Fibroblast of lung (primary cell): Measurements from ENCODE around the gene OR10H5. TPM values are rescaled to one million over a fixed set of nuclear protein-coding genes. Genes with fewer than 3 reads are reported as not detected.

Experiments used
- DNase-seq, 2 donors: peaks; one replicate each; pipeline versions ENCODE4 v3.0.0 to v3.0.0-alpha.2; 2010; ENCODE audit warnings: low read depth in 2 of 2
- H2AFZ ChIP-seq: 2 replicates; pipeline ENCODE4 v1.5.1; 2012; ENCODE audit warnings: low read length, control low read depth, inconsistent platforms
- H3K27ac ChIP-seq: 2 replicates; pipeline ENCODE4 v1.5.1; 2011; ENCODE audit warnings: low read length, control low read depth; ENCODE audit not compliant: insufficient read depth
- H3K27me3 ChIP-seq: 2 replicates; pipeline ENCODE4 v1.5.1; 2011; ENCODE audit warnings: mild to moderate bottlenecking, low read length; ENCODE audit not compliant: control insufficient read depth, insufficient read depth
- H3K36me3 ChIP-seq: 2 replicates; pipeline ENCODE4 v1.5.1; 2011; ENCODE audit warnings: low read length; ENCODE audit not compliant: control insufficient read depth, insufficient read depth
- H3K4me1 ChIP-seq: 2 replicates; pipeline ENCODE4 v1.5.1; 2011; ENCODE audit warnings: low read length; ENCODE audit not compliant: control insufficient read depth, insufficient read depth; ENCODE audit errors: extremely low read depth
- H3K4me2 ChIP-seq: 2 replicates; pipeline ENCODE4 v1.5.1; 2011; ENCODE audit warnings: low read length, control low read depth; ENCODE audit not compliant: insufficient read depth; ENCODE audit errors: extremely low read depth
- H3K4me3 ChIP-seq, 4 experiments: fragments of 200-600 bp in 1 of 4; sonication (generic) in 1 of 4; replicated peaks in 1 of 4; 2 replicates each; pipeline ENCODE4 v1.5.1; 2011 to 2016; ENCODE audit warnings: low read length in 4 of 4, low read depth in 3 of 4, mild to moderate bottlenecking in 3 of 4, control low read depth in 2 of 4, inconsistent platforms in 1 of 4, mixed read lengths in 1 of 4; ENCODE audit not compliant: insufficient read depth in 1 of 4; ENCODE audit errors: control extremely low read depth in 1 of 4
- H3K79me2 ChIP-seq: 2 replicates; pipeline ENCODE4 v1.5.1; 2012; ENCODE audit warnings: mild to moderate bottlenecking, low read length, inconsistent platforms; ENCODE audit not compliant: control insufficient read depth, insufficient read depth
- H3K9ac ChIP-seq: 2 replicates; pipeline ENCODE4 v1.5.1; 2011; ENCODE audit warnings: mild to moderate bottlenecking, low read length, control low read depth; ENCODE audit not compliant: insufficient read depth
- H3K9me3 ChIP-seq: 2 replicates; pipeline ENCODE4 v1.5.1; 2012; ENCODE audit warnings: low read depth, low read length; ENCODE audit not compliant: control insufficient read depth, insufficient read depth
- H4K20me1 ChIP-seq: 2 replicates; pipeline ENCODE4 v1.5.1; 2011; ENCODE audit warnings: low read length; ENCODE audit not compliant: control insufficient read depth, insufficient read depth; ENCODE audit errors: extremely low read depth
- EZH2 ChIP-seq: IDR thresholded peaks from 2 replicates; pipeline ENCODE4 v1.5.1; 2012; ENCODE audit warnings: low read length, control low read depth, mild to moderate bottlenecking; ENCODE audit errors: missing control alignments
- polyA plus RNA-seq, 2 donors: library from polyadenylated mRNA; depleted of rRNA in 1 of 2; stranded (reverse) in 1 of 2; unstranded in 1 of 2; fragments of >200 nt; gene quantifications; 2 replicates each; pipeline ENCODE4 v1.2.1, GENCODE V29; 2011 to 2012; ENCODE audit warnings: missing spikeins in 1 of 2
- total RNA-seq: library from RNA; depleted of rRNA; stranded (reverse); fragments of >200 nt; gene quantifications from 2 replicates; pipeline ENCODE4 v1.2.1, GENCODE V29; 2014
- TF ChIP-seq, protein P1 (sequence below), 2 donors: IDR thresholded peaks in 1 of 2; conservative IDR thresholded peaks in 1 of 2; 1 replicate in 1 of 2; 2 replicates in 1 of 2; pipeline ENCODE4 v1.5.1; 2011 to 2012; ENCODE audit warnings: low read length in 2 of 2, control low read depth in 1 of 2, inconsistent platforms in 1 of 2, low read depth in 1 of 2, mild to moderate bottlenecking in 1 of 2

Gene OR10H5
- total and polyA plus RNA-seq, 2 donors (not counting 1 experiment from before 2014, with no cell fraction given): not detected

DNA sequence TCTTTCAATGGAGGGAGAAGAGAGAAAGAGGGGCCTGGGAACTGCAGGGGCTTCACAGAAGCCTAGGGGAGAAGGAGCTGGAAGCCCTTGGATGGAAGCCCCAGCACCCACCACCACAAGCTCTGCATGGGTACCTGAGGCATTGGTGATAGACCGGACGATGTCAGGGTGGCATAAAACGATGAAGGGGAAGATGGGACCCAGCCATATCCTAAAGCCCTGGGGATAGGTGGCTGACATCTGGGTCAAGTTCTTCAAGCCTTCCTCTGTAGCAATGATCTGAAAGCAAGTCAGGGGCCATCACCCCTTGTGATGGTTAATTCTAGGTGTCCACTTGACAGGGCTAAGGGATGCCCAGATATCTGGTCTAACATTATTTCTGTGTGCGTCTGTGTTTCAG, 11.2 kb upstream of the OR10H5 start:
- no peak for DNase-seq

DNA sequence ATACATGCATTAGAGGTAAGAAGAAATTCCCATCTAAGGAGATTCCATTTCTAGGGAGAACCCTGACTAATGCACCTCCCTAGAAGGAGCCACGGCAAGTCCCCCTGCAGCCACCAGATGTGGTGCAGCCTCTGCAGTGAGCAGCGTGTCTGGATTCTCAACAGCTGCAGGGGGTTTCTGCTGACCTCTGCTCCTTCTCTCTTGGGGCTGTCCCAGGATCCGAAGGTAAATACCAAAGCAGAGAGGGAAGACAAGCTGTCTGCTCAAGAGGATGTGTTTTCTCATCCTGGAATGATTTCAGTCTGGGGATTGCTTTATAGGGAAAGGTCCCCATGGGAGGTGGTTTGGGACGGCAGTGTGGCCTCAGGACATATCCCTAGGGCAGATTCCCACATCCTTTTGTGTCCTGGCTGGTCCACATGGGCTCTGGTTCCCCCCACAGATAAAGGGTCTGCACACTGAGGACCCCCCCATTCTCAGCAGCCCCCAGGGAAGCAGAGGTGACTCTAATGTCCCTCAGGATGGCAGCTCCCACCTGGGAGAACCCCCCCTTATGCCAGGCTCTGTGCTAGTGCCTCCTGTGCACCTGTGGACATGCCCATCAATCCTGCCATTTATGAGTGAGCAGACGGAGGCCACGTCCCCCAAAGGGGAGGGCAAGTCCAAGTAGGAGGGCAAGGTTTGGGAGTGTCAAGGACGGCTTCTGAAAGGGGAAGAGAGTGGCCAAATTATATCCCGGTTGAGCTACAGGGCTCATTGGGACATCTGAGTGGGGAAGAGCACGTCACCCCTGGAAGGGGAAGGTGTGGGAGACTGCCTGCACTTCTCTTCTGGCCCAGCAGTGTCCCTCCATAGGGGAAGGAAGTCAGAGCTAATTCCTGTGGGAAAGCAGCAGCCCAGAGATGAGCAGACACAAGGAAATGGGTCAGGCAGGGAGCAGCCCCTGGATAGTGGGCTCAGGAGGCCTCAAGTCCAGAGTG, 10.2 kb upstream of the OR10H5 start:
- H3K79me2 ChIP-seq: no peaks in the 10 kb centered on the region
- no peak overlapping the region for H3K4me3 ChIP-seq
- no peaks in the 10 kb centered on the region for H3K27me3 ChIP-seq
- no peak overlapping the region for H2AFZ ChIP-seq
- no peaks in the 10 kb centered on the region for H3K36me3 ChIP-seq
- no peak for DNase-seq
- no peaks in the 10 kb centered on the region for H4K20me1 ChIP-seq
- no peaks in the 10 kb centered on the region for H3K9me3 ChIP-seq
- H3K4me2 ChIP-seq: no peak overlapping the region
- H3K27ac ChIP-seq: no peak overlapping the region
- no peak overlapping the region for H3K9ac ChIP-seq
- H3K4me1 ChIP-seq: no peaks in the 10 kb centered on the region
- TF ChIP-seq, protein P1, sequence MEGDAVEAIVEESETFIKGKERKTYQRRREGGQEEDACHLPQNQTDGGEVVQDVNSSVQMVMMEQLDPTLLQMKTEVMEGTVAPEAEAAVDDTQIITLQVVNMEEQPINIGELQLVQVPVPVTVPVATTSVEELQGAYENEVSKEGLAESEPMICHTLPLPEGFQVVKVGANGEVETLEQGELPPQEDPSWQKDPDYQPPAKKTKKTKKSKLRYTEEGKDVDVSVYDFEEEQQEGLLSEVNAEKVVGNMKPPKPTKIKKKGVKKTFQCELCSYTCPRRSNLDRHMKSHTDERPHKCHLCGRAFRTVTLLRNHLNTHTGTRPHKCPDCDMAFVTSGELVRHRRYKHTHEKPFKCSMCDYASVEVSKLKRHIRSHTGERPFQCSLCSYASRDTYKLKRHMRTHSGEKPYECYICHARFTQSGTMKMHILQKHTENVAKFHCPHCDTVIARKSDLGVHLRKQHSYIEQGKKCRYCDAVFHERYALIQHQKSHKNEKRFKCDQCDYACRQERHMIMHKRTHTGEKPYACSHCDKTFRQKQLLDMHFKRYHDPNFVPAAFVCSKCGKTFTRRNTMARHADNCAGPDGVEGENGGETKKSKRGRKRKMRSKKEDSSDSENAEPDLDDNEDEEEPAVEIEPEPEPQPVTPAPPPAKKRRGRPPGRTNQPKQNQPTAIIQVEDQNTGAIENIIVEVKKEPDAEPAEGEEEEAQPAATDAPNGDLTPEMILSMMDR (conservative IDR thresholded peaks at IDR 0.05 in 1 of 2, IDR thresholded peaks at IDR 0.05 in 1 of 2; ENCODE audit: low read depth in 1 of 2, low read length in 2 of 2): no peak
- TF ChIP-seq EZH2: no peak

More for the DNA sequence above, 11.2 kb upstream of the OR10H5 start:
- H3K4me1 ChIP-seq: no peaks in the 10 kb centered on the region
- H3K27ac ChIP-seq: no peak overlapping the region
- no peak overlapping the region for H3K4me2 ChIP-seq
- no peaks in the 10 kb centered on the region for H3K79me2 ChIP-seq
- no peak overlapping the region for H2AFZ ChIP-seq
- H3K27me3 ChIP-seq: no peaks in the 10 kb centered on the region
- no peaks in the 10 kb centered on the region for H4K20me1 ChIP-seq
- no peak overlapping the region for H3K9ac ChIP-seq
- no peak overlapping the region for H3K4me3 ChIP-seq
- H3K9me3 ChIP-seq: no peaks in the 10 kb centered on the region
- no peaks in the 10 kb centered on the region for H3K36me3 ChIP-seq
- TF ChIP-seq, protein P1 (conservative IDR thresholded peaks at IDR 0.05 in 1 of 2, IDR thresholded peaks at IDR 0.05 in 1 of 2; ENCODE audit: low read depth in 1 of 2, low read length in 2 of 2): no peak
- TF ChIP-seq EZH2: no peak

DNA sequence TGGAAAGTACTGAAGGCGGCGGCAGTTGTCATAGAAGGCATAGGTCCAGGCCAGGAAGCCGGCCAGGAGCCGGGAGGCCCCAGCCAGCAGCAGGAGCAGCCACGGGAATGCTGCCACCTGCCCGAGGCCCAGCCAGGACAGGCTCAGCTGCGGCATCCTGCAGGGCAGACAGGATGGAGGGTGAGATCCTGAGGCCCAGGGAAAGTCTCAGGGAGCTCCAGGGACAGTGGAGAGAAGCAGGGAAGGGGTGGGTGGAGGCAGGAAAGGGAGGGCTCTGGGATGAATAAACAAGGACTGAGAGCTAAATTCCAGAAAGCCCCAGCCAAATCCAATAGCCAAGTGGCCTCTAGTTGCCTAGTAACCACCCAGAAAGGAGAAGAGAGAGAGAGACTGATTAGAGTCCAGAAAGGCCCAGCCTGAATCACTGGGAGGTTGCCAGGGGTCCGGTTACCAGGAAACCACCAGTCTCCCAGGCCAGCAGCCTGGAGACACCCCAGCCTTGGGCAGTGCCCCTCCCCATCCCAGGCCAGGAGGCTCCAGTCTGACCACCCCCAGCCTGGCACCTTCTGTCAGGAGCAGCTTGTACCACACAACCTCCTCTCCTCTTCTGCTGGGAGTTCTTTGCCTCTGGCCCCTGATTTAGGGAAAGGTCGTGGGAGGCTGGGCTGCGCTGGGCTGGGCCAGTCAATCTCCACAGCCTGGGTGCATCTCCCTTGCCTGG, 7.5 kb upstream of the OR10H5 start:
- Histone ChIP-seq H3K36me3 (no peaks in the 10 kb centered on the region), H3K9ac (no peak overlapping the region), H2AFZ (no peak overlapping the region), H3K27me3 (no peaks in the 10 kb centered on the region), H3K4me2 (no peak overlapping the region), H3K4me3 (no peak overlapping the region), H3K79me2 (no peaks in the 10 kb centered on the region), H3K4me1 (no peaks in the 10 kb centered on the region), H3K9me3 (no peaks in the 10 kb centered on the region), H3K27ac (no peak overlapping the region), H4K20me1 (no peaks in the 10 kb centered on the region)
- TF ChIP-seq EZH2: no peak
- TF ChIP-seq, protein P1 (conservative IDR thresholded peaks at IDR 0.05 in 1 of 2, IDR thresholded peaks at IDR 0.05 in 1 of 2; ENCODE audit: low read depth in 1 of 2, low read length in 2 of 2): no peak
- peak in 1 of 2 donors; percentile 18 for DNase-seq
